Esophagus muscularis mucosa (tissue), 4 donors: Measurements from ENCODE around the gene MACROD2. TPM values are rescaled to one million over a fixed set of nuclear protein-coding genes. Genes with fewer than 3 reads are reported as not detected.

Experiments
- DNase-seq: peaks from one replicate; pipeline ENCODE4 v3.0.0-alpha.2; 2017; ENCODE audit errors: extremely low spot score
- H3K27ac ChIP-seq, 4 donors: fragments of 200-600 bp; sonication (generic); replicated peaks in 1 of 4; 1 replicate in 3 of 4; 2 replicates in 1 of 4; pipeline ENCODE4 v1.5.1; 2016 to 2019; ENCODE audit warnings: mild to moderate bottlenecking in 1 of 4
- H3K27me3 ChIP-seq, 4 donors: fragments of 200-600 bp; sonication (generic); one replicate each; pipeline versions ENCODE4 v1.5.1 to v1.6.0; 2016 to 2019
- H3K36me3 ChIP-seq, 4 donors: fragments of 200-600 bp; sonication (generic); one replicate each; pipeline ENCODE4 v1.5.1; 2016 to 2019
- H3K4me1 ChIP-seq, 4 donors: fragments of 200-600 bp; sonication (generic); one replicate each; pipeline ENCODE4 v1.5.1; 2016 to 2019
- H3K4me3 ChIP-seq, 4 donors: fragments of 200-600 bp; sonication (generic); 1 replicate in 2 of 4; 2 replicates in 2 of 4; pipeline ENCODE4 v1.5.1; 2016 to 2019; ENCODE audit warnings: mild to moderate bottlenecking in 4 of 4, moderate library complexity in 1 of 4
- H3K9me3 ChIP-seq, 4 donors: fragments of 200-600 bp; sonication (generic); 1 replicate in 3 of 4; 2 replicates in 1 of 4; pipeline ENCODE4 v1.5.1; 2016 to 2019
- CTCF ChIP-seq, 3 experiments: fragments of 200-600 bp in 2 of 3; fragments of 450-650 bp in 1 of 3; sonication (generic) in 2 of 3; IDR thresholded peaks; one replicate each; pipeline ENCODE4 v1.5.1; 2017 to 2019; ENCODE audit warnings: antibody characterized with exemption in 3 of 3, mild to moderate bottlenecking in 2 of 3, moderate library complexity in 1 of 3
- EP300 ChIP-seq: sonication (generic); formaldehyde crosslinking; IDR thresholded peaks from one replicate; pipeline ENCODE4 v1.6.1; 2017; ENCODE audit warnings: antibody characterized with exemption
- POLR2A ChIP-seq: fragments of 450-650 bp; IDR thresholded peaks from one replicate; pipeline ENCODE4 v1.6.1; 2017; ENCODE audit warnings: antibody characterized with exemption, moderate library complexity, mild to moderate bottlenecking, low read depth
- POLR2AphosphoS5 ChIP-seq, 2 donors: sonication (generic); formaldehyde crosslinking; IDR thresholded peaks; one replicate each; pipeline ENCODE4 v1.6.1; 2017; ENCODE audit warnings: antibody characterized with exemption in 2 of 2
- WGBS: methylation state at CpG from one replicate; pipeline ENCODE4 v1.1.5; 2018; 5-methylcytosine and 5-hydroxymethylcytosine counted together
- intact Hi-C: fragments of 100-400 bp; cut with DNase I; formaldehyde crosslinking; loops from one replicate; pipeline ENCODE4 v1.15.1; 2023
- total RNA-seq, 4 donors: library from RNA; depleted of rRNA; stranded (reverse); fragments of >200 nt; gene quantifications; one replicate each; pipeline versions ENCODE4 v1.1.0 to v1.2.1, GENCODE V29; 2016

MACROD2 gene
- total RNA-seq, 4 donors from 2014 or later = 1.4 to 3.6 (median 2.6) TPM

GRCh38 chr20:15675061-15675514 lies 1679.8 kb downstream of the MACROD2 start:
- no peak for TF ChIP-seq CTCF (IDR thresholded peaks at IDR 0.05)
- TF ChIP-seq EP300 = no peak
- TF ChIP-seq POLR2AphosphoS5 (IDR thresholded peaks at IDR 0.05) = no peak
- no peak for TF ChIP-seq POLR2A
- intact Hi-C loops = no loop called here
- Histone ChIP-seq H3K36me3 (no peaks in the 10 kb centered on the region), H3K4me3 (no peak overlapping the region), H3K27ac (no peak overlapping the region), H3K27me3 (no peaks in the 10 kb centered on the region), H3K9me3 (no peaks in the 10 kb centered on the region), H3K4me1 (peaks cover 0 to 5% (median 0%) of the 10 kb centered on the region in 4 donors)
- DNase-seq = no peak
- 94% methylated on average over 2 of the region's 2 CpGs for WGBS

GRCh38 chr20:15675813-15676484 lies 1680.6 kb downstream of the MACROD2 start:
- intact Hi-C loops = no loop called here
- Histone ChIP-seq H3K4me1 (peaks cover 0 to 5% (median 0%) of the 10 kb centered on the region in 4 donors), H3K27me3 (no peaks in the 10 kb centered on the region), H3K36me3 (no peaks in the 10 kb centered on the region), H3K9me3 (no peaks in the 10 kb centered on the region), H3K4me3 (no peak overlapping the region), H3K27ac (no peak overlapping the region)
- DNase-seq = no peak
- TF ChIP-seq CTCF (IDR thresholded peaks at IDR 0.05) (no peak), POLR2A (no peak), POLR2AphosphoS5 (IDR thresholded peaks at IDR 0.05) (no peak), EP300 (no peak)
- WGBS = 95% methylated on average over 1 of the region's 1 CpG

- H3K4me3 ChIP-seq = no peak overlapping the region
- H3K9me3 ChIP-seq = no peaks in the 10 kb centered on the region
- H3K27me3 ChIP-seq = no peaks in the 10 kb centered on the region
- 93% methylated on average over 2 of the region's 2 CpGs for WGBS
- intact Hi-C loops = no loop called here
- TF ChIP-seq EP300 (no peak), POLR2A (no peak)
- H3K27ac ChIP-seq = no peak overlapping the region
- peaks cover 0 to 5% (median 0%) of the 10 kb centered on the region in 4 donors for H3K4me1 ChIP-seq
- H3K36me3 ChIP-seq = no peaks in the 10 kb centered on the region
- no peak for DNase-seq
Measured at GRCh38 chr20:15676815-15677214, 1681.5 kb downstream of the MACROD2 start.

- no peaks in the 10 kb centered on the region for H3K9me3 ChIP-seq
- H3K27ac ChIP-seq = no peak overlapping the region
- H3K36me3 ChIP-seq = no peaks in the 10 kb centered on the region
- intact Hi-C loops = no loop called here
- no peak overlapping the region for H3K4me3 ChIP-seq
- 82% methylated on average over 2 of the region's 2 CpGs for WGBS
- DNase-seq = no peak
- H3K27me3 ChIP-seq = no peaks in the 10 kb centered on the region
- TF ChIP-seq POLR2A (no peak), EP300 (no peak), CTCF (IDR thresholded peaks at IDR 0.05) (no peak), POLR2AphosphoS5 (IDR thresholded peaks at IDR 0.05) (no peak)
- no peaks in the 10 kb centered on the region for H3K4me1 ChIP-seq
Measured at GRCh38 chr20:15682690-15683089, 1687.4 kb downstream of the MACROD2 start.

- Histone ChIP-seq H3K4me3 (no peak overlapping the region), H3K36me3 (no peaks in the 10 kb centered on the region), H3K4me1 (no peaks in the 10 kb centered on the region), H3K27ac (no peak overlapping the region), H3K27me3 (no peaks in the 10 kb centered on the region), H3K9me3 (peaks cover 0 to 6% (median 2%) of the 10 kb centered on the region in 4 donors)
- no peak for DNase-seq
- WGBS = 87% methylated on average over 1 of the region's 1 CpG
- intact Hi-C loops = no loop called here
- TF ChIP-seq POLR2A = no peak
- TF ChIP-seq EP300 = no peak
- TF ChIP-seq POLR2AphosphoS5 (IDR thresholded peaks at IDR 0.05) = no peak
- TF ChIP-seq CTCF (IDR thresholded peaks at IDR 0.05) = no peak
Measured at GRCh38 chr20:15692570-15692969, 1697.3 kb downstream of the MACROD2 start.
